Measurements from ENCODE around the gene BCL6.

Gene BCL6

GRCh38 chr3:187735383-187735782, 9.9 kb downstream of the BCL6 start:
- TF ChIP-seq CTCF (IDR thresholded peaks at IDR 0.05; ENCODE audit: low read depth, low read length, missing control alignments), result no peak
- no peak overlapping the region for H3K4me3 ChIP-seq (ENCODE audit: low read depth, low read length)
- DNase-seq (ENCODE audit: low read depth), result no peak

GRCh38 chr3:187734841-187735240, 10.4 kb downstream of the BCL6 start:
- DNase-seq (ENCODE audit: low read depth), result no peak
- H3K4me3 ChIP-seq (ENCODE audit: low read depth, low read length), result no peak overlapping the region
- TF ChIP-seq CTCF (IDR thresholded peaks at IDR 0.05; ENCODE audit: low read depth, low read length, missing control alignments), result no peak

DNA sequence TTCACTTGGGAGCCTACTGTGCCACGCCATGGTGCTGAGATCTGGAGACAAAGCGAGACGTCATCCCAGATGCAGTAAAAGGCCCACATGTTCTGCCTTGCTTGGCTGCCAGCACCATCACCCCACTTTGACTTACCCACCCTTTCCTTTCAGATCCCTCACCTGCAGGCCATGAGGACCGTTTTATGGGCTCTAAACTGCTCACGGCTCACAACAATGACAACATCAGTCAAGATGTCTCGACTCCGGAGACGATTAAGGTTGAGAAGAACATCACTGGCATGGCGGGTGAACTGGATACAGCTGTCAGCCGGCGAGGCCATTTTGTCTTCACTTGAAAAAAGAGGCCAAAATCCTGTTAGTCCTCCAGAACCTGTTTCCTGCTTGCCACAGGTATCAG, 11.9 kb downstream of the BCL6 start:
- no peak overlapping the region for H3K4me3 ChIP-seq (ENCODE audit: low read depth, low read length)
- TF ChIP-seq CTCF (IDR thresholded peaks at IDR 0.05; ENCODE audit: low read depth, low read length, missing control alignments), result no peak
- DNase-seq (ENCODE audit: low read depth), result no peak

- no peak for DNase-seq (ENCODE audit: low read depth)
- TF ChIP-seq CTCF (IDR thresholded peaks at IDR 0.05; ENCODE audit: low read depth, low read length, missing control alignments), result no peak
- H3K4me3 ChIP-seq (ENCODE audit: low read depth, low read length), result no peak overlapping the region
These were observed 15.7 kb downstream of the BCL6 start for GRCh38 chr3:187729598-187729997.

DNA sequence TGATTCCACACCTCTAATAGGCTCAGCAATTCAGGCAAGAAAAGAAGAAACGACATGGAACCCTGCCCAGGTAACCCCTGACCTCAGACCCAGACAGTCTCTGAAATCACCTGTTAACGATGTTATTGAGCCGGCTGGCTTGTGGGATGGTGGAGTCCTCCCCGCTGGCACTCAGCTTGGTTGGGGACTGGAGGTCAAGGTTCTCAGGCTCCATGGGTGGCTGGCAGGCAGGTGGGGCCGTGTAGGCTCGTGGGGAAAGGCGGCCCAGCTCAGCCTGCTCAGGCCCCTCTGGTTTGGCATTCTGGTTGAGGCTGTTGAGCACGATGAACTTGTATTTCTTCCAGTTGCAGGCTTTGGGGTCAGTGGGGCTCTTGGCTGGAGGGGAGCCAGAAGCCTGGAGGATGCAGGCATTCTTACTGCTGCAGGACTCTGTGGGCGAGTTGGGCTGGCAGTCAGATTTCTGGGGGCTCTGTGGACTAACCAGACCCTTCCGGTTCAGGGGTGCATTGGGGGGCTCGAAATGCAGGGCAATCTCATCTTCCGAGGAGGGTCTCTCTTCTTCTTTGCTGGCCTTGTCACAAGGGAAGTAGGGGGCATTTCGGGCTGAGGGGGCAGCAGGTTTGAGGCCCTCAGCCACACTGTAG, 16.2 kb downstream of the BCL6 start:
- no peak for DNase-seq (ENCODE audit: low read depth)
- H3K4me3 ChIP-seq (ENCODE audit: low read depth, low read length), result no peak overlapping the region
- no peak for TF ChIP-seq CTCF (IDR thresholded peaks at IDR 0.05; ENCODE audit: low read depth, low read length, missing control alignments)

- DNase-seq (ENCODE audit: low read depth), result no peak
These were observed 17.0 kb downstream of the BCL6 start for GRCh38 chr3:187728248-187728647.

More at GRCh38 chr3:187728248-187728647, 17.0 kb downstream of the BCL6 start:
- TF ChIP-seq CTCF (IDR thresholded peaks at IDR 0.05; ENCODE audit: low read depth, low read length, missing control alignments), result no peak
- H3K4me3 ChIP-seq (ENCODE audit: low read depth, low read length), result no peak overlapping the region

Measured in GM12864 (cell line).